Measurements from ENCODE around the gene HNRNPA0.
A peak's percentile ranks its signal among the peaks of the same experiment; 100 is the strongest.

HNRNPA0 gene

DNA sequence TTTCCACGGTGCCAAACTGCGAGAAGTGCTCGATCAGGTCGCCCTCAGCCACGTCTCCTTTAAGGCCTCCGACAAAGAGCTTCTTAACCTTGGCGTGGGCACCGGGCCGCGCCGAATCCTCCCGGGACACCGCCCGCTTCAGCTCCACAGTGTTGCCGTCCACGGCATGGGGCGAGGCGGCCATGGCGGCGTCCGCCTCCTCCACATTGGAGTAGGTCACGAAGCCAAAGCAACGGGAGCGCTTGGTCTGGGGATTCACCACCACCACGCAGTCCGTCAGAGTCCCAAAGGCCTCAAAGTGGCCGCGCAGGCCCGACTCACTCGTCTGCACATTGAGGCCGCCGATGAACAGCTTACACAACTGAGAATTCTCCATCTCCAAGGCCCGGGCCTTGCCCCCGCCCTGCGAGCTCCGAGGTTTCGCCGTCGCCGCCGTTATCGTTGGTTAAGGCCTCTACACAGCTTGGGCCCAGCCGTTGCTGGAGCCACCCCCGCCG is 424 bp downstream of the HNRNPA0 start:
- peak; percentile 81 for DNase-seq

DNA sequence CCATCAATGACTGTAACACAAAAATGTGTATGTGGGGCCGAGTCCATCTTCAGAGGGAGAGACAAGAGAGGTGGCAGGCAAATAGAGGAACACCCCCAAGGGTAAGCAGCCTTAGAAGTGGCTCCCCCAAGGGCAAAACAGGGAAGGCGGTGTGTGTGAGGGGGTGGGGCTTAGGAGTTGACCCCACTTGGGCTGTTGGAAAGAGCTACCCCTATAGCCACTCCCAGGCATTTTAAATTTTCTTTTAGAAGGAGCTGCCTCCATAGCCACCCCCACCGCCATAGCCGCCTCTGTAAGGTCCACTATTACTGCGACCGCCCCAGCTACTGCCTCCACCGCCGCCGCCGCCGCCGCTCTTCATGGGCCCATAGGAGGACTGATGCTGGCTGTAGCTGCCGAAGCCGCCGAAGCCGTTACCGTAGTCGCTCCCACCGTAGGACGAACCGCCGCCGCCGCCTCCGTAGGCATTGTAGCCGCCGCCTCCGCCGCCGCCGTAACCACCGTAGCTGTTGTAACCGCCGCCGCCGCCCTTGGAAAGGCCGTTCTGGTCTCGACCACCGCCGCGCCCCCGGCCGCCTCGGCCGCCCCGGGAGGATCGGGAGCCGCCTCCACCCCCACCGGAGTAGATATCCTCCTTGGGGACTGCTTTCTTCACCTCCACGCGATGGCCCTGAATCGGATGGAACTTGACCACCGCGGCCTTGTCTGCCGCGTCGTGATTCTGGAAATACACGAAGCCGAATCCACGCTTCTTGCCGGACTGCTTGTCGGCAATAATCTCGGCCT is 1.1 kb downstream of the HNRNPA0 start:
- DNase-seq = peak; percentile 62

DNA sequence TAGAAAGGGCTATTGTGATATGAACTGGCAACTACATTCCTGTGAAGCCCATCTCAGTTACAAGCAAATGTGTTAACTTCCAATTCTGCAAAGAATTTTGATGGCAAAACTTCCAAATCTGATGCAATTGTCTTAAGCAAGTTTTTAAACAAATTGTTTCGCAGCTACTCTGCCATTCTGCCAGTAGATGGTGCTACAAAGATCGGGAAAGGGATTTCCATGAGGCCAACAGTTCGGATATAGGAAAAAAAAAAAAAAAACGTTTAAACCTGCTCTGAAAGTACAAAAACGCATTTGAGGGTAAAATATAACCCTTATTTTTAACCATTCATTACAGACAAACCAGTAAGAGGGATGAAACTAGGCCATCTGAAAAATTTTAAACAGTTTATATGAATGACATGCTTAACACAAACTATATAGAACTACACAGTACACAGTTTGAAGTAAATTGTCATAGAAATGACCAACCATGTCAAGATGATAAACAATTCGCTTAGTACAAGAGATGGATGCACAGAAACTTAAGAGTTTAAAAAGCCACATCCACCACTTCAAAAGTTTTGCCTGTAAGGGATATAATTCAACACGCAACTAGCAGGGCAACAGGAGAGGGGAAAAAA is 2.2 kb downstream of the HNRNPA0 start:
- DNase-seq = no peak

DNA sequence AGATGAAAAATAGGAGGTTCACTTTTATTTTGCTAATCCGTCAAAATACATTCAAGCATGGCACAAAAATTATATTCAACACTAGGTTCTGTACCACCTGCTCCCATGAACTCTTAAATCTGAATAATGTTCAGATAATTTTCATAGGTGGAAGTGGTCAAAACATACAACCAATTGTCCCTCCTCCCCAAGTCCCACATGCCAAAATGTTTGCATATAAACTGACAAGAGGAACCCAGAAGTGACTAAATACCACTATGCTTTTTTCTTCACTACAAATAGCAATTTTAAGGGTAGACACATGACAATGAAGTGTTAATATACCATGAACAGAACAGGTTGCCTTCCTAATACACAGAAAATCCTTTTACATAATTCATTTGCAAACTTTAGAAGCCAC is 3.7 kb downstream of the HNRNPA0 start:
- DNase-seq = no peak

DNA sequence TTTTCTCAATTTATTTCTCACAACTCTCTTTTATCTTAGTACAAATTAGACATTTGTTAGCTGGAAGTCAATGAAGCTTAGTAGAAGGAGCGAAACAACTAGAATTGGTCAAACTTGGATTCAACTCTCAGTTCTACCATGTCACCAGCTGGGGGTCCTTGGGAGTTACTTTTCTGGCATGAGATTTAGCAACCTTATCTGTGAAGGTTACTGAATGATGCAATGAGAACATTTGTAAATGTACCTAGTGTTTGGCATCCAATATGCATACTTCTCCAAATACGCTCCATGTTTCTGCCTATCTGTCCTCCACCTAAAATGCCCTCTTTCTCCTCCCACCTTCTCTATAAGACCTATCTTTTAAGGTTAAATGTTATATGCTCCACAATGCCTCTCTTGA is 6.3 kb downstream of the HNRNPA0 start:
- DNase-seq = no peak

DNA sequence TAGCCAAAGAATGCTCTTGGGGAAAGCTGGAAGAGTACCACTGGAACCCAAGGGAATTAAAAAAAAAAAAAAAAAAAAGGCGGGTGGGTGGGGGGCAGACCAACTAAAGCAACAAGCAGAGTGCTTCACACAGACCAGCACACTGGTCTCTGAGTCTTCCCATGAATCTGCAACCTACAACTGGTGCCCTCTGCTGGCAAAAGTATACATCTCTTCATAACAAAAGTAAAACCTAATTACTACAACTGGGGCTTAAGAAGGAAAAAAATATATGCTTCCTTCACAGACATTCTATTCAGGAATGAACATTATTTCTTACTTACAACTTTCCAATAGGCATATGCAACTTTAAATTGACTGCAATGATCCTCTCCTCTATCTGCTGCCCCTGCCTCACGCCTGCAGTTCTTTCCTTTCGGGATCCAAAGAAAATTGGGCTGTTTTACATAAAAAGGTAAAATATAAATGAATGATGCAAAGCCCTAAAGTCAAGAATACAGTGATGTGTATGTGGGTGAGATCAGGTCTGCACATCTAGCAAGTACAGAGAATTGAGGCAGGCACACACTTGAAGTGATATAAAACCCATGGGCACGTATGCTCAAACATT is 11.0 kb downstream of the HNRNPA0 start:
- DNase-seq = no peak

DNA sequence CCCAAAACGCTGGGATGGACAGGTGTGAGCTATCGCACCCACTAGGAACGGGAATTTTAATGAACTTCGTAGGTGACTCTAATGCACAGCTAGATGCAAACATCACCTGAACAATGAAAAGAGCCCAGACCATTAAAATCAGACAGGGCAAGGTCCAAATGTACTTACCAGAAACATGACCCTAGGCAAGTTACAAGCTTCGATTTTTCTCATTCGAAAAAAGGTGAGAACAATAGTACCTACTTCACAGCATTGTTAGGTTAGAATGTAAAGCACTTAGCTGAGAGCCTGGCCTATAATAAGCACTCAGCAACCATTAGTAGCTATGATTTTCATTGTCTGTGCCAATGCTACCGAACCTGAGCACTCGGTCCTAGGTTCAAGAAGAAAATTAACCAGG is 12.4 kb downstream of the HNRNPA0 start:
- DNase-seq = no peak

DNA sequence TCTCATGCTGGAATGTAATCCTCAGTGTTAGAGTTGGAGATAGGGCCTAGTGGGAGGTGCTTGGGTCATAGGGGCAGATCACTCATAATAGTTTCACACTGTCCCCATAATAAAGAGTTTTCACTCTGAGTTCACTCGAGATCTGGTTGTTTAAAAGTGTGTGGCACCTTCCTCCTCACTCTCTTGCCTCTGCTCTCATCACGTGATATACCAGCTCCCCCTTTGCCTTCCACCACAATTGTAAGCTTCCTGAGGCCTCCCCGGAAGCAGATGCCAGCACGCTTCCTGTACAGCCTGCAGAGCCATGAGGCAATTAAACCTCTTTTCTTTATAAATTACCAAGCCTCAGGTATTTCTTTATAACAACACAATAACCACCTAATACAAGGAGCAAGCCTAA is 14.4 kb downstream of the HNRNPA0 start:
- DNase-seq = no peak

DNA sequence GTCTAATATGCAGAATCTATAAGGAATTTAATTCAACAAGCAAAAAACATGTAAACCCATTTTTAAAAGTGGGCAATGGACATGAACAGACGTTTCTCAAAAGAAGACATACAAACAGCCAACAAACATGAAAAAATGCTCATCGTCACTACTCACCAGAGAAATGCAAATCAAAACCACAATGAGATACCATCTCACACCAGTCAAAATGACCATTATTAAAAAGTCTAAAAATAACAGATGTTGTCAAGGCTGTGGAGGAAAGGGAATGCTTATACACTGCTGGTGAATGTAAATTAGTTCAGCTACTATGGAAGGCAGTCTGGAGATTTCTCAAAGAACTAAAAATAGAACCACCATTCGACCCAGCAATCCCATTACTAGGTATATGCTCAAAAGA is 15.2 kb downstream of the HNRNPA0 start:
- DNase-seq = no peak

DNA sequence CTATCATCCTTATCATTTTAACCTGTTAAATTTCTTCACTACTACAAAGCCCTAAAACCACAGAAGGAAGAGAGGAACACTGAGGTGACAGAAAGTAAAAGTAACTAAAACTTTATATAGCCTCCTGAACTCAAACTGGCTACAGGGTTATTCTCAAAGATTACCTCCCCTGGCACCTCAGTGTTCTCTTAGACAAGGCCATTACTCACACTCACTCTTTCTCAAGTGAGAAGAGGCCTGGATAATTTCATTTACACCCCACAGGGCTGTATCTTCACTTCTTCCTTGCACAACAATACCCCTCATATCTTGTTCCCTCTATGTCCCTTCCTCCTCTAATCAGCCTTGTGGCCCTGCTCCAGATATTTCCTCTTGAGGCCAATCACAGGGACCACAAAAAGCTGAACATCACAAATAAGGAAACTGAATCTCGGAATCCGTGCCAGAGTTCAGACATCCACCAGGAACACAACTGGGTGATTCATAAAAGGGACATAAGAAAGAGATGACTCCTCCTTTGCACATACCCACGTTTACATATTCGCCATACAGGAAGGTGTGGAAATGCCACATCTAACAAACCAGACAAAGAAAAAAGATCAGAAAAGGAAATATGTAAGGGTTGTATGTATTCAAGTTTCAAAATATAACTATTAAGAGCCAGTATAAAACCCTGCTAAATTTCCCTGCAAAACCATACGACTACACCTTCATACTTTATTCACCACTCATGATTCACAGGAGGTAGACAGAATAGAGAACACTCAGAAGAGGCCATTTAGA is 16.6 kb downstream of the HNRNPA0 start:
- no peak for DNase-seq

DNA sequence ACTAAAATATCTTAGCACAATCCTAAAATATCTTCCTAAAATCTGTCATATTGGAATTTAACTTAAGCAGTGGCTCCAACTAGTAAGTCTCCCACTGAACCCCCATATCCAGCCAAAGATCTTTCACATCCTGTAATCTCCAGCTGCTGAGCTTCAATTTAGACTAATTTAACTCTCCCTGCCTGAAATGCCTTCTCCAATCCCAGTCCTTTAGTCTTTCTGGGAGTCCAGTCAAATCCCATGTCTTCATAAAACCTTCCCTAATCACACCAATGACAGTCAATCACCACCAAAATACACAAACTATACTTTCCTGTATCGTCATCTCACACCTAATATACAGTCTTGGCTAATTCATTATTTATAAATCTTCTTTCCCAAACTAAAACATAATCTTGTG is 17.7 kb downstream of the HNRNPA0 start:
- no peak for DNase-seq

DNA sequence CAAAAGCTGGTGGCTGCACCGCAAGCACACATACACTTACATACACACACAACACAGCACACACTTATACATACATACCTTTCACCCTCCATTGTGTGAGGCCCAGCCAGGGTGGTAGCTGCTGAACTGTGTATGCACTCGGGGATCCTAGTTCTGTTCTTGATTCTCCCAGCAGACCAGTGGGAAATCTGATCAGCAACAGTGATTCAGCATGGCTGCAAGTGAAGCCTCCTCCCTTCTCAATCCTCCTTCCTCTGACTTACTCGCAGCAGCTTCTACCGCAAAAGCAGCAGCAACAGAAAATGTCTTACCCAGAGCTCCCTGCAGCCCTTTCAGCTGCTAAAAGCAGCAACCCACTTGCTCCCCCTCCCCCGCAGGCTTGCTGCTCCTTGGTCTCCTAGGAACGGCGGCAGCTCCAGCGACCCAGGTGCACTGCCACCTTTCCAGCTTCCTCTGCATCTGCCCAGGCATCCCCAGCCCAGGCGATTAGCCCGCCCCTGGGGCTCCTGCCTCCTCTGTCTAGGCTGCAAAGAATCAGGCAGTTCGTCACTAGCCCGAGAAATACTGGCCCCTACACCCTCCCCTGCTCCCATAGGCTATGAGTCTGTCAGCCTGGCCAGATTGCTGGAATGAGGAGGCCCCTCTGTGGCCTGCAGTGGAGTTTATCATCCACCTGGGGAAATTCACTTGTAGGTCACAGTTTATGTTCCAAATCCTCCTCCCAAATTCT is 18.4 kb downstream of the HNRNPA0 start, which contains the start of gene KLHL3:
Gene KLHL3 (minus strand): TSS at position 535 of the 730 bp plus-strand sequence. CDS start 443 bp downstream, at position 92.
- peak; percentile 70 for DNase-seq

DNA sequence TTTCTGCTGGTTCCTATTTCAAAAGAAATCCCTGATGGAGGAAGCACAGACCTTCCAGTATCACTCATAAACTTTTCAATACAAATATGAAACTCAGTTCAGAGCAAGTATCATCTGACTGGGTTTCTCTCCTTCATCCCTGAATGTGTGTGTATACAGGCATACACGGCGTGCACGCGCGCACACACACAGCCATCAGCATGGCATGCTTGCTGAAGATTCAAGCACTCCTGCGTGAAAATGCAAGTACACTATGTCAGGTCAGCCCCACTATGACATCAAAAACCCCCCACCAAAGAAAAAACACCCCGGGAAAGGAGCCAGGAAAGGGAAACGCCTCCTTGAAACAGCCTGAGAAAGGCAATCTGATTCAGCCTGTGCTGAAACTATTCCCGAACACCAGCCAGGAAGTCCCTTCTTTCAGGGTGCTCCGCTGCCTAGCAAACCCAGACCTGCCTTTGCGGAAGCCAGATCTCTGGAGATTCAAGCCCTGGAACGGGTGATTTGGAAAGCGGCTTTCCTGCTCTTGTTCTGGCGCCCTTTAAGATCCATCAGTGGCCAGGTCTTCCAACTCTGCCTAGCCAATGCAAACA is 19.1 kb downstream of the HNRNPA0 start:
- DNase-seq = no peak

DNA sequence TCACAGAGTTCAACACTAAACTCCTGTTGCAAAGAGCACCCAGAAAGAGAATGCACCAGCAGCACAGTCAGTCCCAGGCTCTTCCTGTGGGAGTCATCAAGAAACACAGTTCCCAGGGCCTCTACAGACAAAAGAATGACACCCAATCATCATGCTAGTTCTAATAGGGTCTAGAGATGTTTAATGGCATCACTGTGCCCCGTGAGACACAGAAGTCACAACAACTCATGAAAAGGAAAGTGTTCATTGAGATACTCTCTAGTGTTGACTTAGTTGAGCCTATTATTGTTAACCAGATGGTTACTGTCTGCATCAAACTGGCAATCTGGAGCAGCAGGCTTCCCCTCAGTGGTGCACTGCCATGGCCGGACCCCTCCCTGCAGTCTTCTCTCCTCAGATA is 19.8 kb downstream of the HNRNPA0 start:
- DNase-seq = no peak

DNA sequence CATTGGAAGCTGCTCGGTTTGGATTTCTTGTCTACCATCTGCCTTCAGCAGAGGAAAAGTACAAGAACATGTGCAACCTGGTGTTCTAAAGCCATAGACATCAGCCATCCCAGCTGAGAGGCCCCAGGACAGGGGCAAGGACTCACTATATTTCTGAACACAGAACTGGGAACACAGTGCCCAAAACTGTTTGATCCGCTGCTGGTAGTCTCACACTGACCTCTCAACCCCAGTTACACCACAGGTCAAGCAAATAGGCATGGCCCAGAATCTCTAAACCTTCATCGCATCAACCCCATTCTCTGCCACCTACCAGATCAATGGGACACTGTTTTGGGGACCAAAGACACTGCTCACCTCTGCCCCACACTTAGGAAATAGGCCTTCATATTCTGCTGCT is 20.2 kb downstream of the HNRNPA0 start:
- no peak for DNase-seq

DNA sequence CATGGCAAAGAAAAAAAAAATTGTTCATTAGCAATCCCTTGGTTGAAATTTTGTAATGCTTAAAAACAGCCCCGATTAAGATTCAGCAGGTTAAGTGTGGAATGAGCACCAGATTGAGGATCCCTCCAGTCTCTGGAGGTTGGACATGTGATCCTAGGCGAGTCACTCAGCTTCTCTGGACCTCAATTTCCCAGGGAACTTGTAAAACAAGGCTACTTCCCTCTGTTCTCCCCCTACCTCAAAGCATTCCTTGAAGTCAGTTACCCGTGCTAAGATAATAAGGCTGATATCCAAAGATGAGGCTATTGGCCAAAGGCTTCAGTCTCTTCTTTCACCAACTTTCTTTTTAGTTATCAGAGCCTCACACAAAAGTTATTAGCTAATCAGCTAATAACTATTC is 21.2 kb downstream of the HNRNPA0 start:
- DNase-seq = no peak

DNA sequence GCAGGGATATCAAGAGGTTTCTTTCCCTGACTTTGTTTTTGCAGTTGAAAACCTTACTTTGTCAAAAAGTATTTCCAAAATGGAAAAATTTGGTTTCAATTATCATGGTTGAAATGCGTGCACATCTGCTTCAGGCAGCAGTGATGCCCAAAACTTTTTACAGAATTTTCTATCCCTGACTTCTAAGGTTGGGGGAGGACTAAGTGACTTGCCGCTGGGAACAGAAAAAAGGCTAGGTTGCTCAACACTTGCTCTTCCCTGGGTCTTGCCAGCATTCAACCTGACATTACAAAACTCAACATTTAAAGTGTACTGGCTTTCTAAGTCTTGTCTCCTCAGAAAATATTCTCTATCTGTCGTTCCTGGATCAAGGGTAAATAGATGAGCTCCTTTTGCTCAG is 23.0 kb downstream of the HNRNPA0 start:
- DNase-seq = no peak

DNA sequence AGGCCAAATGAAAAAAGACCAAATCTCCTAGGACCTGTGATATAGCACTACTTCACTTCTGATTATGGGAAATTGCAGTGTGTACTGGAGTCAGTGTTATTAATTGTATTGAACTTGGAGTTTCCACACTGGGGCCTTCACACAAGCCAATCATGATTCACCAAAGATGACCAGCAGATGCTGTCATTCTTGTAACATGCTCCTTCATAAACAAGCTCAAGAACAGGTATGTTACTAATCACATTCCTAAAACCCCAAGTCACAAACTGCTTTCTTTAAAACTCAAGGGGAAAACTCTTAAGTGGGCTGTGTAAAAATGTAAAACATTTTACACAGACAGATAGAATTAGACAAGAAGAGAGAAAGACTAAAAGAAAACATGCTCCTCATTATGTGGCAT is 23.8 kb downstream of the HNRNPA0 start:
- no peak for DNase-seq

DNA sequence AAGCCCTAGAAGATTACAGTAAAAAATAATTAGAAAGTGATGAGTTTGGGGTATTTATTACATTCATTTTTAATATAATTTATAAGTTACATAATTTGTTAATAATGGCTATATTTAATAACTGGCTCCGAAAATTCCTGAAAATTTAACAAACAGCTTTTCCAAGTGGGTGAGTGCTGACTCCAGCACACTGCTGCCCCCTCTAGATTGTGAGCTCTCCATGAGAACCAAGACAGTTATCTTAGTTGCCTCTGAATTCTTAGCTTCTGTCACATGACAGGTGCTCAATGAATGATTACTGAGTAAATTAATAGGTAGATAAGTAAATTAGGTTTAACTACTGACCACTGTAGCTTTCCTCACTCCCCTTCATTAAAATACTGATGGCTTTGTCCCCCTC is 26.1 kb downstream of the HNRNPA0 start:
- DNase-seq = no peak

DNA sequence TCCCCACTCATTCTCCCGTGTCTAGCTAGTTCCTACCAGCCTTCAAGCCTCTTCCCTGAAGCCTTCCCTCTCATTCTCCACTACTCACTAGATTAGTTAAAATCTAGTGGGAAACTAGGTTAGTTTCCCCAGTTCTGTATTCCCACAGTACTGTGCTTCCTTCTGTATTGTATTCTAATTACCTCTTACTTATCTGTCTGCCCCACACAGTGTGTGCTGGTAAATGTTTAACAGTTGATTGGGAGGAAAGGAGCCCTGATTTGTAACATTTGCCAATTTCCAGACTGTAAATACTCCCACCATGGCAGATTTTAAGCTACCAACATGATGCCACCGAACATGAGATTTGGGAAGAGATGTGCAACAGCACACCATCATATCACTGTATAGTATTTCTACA is 26.5 kb downstream of the HNRNPA0 start:
- no peak for DNase-seq

DNA sequence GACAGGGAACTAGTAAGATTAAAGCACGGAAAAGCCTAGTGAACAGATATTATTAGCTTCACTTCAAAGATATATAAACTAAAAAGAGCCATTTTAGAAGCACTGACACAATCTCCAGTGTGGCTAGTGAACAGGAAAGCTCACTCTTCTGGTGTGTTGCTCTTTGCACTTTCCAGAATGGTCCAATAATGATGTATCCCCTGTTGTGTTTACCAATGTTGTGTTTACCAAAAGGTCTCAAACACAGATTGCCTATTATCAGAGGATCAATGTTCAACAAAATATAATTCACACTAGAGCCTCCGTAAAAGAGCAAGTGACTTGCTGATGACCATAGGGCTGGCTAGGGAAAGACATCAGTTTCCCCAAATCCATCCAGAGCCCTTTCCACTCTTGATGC is 29.9 kb downstream of the HNRNPA0 start:
- no peak for DNase-seq

DNA sequence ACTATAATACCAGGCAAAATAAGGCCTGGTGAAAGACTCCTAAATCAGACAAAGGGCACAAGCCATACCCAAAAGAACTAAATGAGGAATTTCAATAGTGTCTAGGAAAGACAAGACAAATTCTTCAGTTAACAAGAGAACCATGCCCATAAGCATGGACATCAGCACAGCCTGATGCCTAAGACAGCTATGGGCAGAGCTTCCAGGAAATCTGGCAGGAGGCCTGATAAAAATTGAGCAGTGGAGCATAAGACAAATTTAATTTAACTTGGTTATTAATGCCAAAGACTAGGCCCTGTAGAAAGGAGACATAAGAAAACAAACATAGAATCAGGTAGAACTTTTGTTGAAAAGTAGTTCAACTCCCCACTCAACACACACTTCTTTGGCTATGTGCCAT is 35.6 kb downstream of the HNRNPA0 start:
- no peak for DNase-seq

Data from right forelimb (tissue), 1 donor.